WI38 (cell line): ENCODE data around the gene SKAP1.

ENCODE experiments used
- H3K4me3 ChIP-seq: 2 replicates; pipeline ENCODE4 v1.5.1; 2011; ENCODE audit warnings: low read depth, mild to moderate bottlenecking, control low read depth, low read length
- TF ChIP-seq, protein P1 (sequence below): IDR thresholded peaks from 2 replicates; pipeline ENCODE4 v1.5.1; 2012; ENCODE audit warnings: low read depth, mild to moderate bottlenecking, control low read depth, low read length

Gene SKAP1

DNA sequence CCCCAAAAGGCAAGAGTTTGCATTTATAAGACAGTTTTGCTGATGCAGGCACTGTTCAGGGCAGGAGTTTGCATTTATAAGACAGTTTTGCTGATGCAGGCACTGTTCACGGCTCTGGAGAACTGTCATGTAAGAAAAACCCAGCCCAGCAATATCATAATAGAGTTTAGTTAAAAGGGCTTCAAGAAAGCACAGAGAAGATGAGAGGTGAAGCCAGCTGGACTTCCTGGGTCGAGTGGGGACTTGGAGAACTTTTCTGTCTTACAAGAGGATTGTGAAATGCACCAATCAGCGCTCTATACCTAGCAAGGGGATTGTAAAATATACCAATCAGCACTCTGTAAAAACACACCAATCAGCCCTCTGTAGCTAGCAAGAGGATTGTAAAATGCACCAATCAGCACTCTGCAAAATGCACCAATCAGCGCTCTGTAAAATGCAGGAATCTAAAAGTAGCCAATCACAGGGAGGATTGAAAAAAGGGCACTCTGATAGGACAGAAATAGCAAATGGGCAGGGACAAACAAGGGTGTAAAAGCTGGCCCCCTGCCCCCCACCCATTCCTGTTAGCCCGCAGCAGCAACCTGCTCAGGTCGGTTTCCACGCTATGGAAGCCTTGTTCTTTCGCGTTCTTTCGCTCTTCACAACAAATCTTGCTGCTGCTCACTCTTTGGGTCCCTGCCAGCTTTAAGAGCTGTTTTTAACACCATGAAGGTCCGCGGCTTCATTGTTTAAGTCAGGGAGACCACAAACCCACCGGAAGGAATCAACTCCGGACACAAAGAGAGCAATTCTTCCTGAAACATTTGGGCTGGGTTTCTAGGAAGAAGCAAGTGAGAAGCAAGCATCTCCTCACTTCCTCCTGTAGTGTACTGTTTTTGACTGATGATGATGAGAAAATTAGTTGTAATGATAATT, 327.0 kb downstream of the SKAP1 start:
- TF ChIP-seq, protein P1, sequence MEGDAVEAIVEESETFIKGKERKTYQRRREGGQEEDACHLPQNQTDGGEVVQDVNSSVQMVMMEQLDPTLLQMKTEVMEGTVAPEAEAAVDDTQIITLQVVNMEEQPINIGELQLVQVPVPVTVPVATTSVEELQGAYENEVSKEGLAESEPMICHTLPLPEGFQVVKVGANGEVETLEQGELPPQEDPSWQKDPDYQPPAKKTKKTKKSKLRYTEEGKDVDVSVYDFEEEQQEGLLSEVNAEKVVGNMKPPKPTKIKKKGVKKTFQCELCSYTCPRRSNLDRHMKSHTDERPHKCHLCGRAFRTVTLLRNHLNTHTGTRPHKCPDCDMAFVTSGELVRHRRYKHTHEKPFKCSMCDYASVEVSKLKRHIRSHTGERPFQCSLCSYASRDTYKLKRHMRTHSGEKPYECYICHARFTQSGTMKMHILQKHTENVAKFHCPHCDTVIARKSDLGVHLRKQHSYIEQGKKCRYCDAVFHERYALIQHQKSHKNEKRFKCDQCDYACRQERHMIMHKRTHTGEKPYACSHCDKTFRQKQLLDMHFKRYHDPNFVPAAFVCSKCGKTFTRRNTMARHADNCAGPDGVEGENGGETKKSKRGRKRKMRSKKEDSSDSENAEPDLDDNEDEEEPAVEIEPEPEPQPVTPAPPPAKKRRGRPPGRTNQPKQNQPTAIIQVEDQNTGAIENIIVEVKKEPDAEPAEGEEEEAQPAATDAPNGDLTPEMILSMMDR: no peak
- no peak overlapping the region for H3K4me3 ChIP-seq

DNA sequence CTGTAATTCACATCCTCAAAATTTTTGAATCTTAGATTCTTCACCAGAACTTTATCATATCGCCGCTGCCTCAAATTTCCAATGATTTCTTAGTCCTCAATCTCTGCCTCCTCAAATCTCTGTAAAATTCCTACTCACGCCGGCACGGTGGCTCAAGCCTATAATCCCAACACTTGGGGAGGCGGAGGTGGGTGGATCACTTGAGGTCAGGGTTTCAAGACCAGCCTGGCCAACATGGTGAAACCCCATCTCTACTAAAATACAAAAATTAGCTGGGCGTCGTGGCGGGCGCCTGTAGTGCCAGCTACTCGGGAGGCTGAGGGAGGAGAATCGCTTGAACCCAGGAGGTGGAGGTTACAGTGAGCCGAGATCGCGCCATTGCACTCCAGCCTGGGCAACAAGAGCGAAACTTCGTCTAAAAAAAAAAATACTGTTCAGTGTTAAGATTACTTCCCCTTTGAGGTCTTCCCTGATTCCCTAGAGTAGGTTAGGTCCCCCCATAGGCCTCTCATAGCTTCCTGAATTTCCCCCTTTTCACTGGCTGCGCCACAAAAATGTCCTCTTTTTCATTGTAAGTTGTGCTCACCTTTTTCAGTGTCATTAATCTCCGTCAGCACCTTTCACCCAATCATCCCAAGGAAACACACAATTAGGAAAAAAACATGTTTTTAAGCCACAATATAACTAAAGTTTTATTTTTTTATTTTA, 327.8 kb downstream of the SKAP1 start:
- H3K4me3 ChIP-seq: peak overlapping the region; percentile 89
- TF ChIP-seq, protein P1: no peak

DNA sequence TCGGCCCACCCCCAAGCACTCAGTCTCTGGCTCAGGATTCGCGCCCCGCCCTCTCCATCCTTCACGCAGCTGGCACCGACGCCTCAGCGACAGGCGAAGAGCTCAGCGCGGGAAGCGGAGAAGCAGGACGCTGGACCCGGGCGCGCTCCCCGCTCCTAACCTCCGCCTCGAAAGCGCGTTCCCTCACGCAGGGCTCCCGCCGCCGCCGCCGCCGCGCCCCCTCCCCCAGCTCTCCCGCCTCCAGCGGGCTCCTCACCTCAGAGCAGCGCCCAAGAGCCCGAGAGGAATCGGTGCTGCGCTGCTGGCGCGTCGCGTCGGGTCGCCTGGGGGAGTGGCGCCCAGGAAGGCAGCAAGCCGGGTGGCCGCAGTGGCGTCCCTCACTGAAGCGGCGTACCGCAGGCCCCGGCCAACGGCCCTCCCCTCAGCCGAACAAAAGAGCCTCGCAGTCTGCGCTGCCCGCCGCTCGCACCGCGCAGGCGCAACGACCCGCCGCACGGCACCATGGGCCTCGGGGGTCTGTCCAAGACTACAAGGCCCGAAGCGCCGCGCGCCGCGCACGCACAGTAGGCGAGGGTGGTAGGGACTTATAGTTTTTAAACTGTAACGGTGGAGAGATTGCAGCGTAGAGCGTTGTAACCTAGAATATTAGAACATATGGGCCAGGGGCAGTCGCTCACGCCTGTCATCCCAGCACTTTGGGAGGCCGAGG, 328.8 kb downstream of the SKAP1 start, which contains the start of gene CBX1:
Gene CBX1, minus strand, starts transcription at position 467 of the 709 bp plus-strand sequence. CDS start 24,474 bp downstream, outside the sequence.
- TF ChIP-seq, protein P1: no peak
- H3K4me3 ChIP-seq: peak within 1 kb of the TSS; percentile 89

DNA sequence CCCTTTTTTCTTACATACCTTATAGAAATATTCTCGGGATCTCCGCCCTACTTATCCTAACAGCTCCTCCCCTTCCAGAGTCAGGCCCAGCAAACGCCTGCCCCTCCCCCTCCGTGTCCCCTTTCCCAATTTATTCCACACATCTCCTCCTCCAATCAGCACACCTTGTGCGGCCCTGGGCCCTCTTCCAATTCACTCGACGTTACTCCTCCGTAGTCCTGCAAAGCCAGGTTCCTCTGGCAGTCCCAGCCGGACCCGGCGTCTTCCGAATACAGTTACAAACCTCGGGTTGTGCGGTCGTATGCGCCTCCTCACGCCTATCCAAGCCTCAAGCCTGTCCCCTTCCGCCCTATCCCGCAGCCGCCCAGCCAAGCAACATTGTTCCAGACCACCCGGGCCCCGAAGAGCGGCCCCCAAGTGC, 329.4 kb downstream of the SKAP1 start:
- TF ChIP-seq, protein P1: no peak
- H3K4me3 ChIP-seq: peak overlapping the region; percentile 89

DNA sequence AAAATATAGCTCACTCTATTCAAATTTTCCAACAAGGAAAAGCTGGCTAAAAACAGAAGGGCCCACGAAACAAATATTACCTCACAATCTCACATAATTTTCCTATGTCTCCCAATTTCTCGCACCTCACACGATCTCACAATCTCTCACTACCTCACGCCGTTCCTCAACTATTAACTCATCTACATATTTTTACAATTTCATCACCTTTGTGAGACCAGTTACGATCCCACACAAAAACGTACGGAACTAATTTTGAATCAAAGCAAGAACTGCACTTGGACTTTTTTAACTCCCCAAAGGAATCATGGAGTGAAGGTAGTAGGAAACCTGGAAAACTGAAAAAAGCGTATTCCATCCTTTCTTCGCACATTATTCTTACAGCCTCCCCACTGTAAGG, 329.9 kb downstream of the SKAP1 start:
- TF ChIP-seq, protein P1: no peak
- H3K4me3 ChIP-seq: peak overlapping the region; percentile 89

DNA sequence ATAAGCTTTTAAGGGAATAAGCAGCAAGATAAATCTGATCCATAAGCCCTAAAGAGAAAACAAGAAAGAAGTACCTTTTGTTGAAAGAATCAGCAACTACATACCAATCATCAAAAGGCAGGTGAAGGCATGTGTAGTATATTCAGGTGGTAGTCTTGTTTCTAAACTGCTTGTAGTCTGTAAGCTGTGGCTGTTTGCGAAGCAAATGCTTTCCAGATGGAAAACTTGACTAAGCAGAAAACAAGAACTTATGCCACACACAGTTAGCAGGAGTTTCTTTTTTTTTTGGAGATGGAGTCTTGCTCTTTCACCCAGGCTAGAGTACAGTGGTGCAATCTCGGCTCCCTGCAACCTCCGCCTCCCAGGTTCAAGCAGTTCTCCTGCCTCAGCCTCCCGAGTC, 334.4 kb downstream of the SKAP1 start:
- TF ChIP-seq, protein P1: no peak

More for the DNA sequence above, 334.4 kb downstream of the SKAP1 start:
- no peak overlapping the region for H3K4me3 ChIP-seq
